Measurements from ENCODE around the gene TENM4.

TENM4 gene

DNA sequence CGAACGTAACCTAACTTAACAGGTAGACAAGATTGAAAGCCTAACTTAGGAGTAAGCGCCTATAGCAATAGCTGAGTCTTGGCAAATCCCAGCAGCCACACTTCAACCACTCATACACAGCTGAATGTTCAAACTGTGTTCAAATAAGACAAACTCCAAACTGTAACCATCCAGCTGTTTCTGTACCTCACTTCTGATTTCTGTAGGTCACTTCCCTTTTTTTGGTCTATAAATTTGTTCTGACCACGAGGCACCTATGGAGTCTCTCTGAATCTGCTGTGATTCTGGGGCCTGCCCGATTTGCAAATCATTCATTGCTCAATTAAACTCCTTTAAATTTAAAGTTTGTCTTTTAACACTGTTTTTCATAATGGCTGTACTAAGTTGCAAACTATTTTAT lies 8.2 kb upstream of the TENM4 start:
- in situ Hi-C loops (cut with HindIII; ENCODE audit: low pct_ligation_motif_present, low sequenced_read_pairs): no loop called here
- Histone ChIP-seq H3K36me3 (replicated peaks) (no peaks in the 10 kb centered on the region), H3K4me3 (ENCODE audit: low read depth, low read length) (no peak overlapping the region), H3K27me3 (replicated peaks) (peaks cover under 1% of the 10 kb centered on the region), H3K27ac (no peak overlapping the region)
- TF ChIP-seq, protein P1, sequence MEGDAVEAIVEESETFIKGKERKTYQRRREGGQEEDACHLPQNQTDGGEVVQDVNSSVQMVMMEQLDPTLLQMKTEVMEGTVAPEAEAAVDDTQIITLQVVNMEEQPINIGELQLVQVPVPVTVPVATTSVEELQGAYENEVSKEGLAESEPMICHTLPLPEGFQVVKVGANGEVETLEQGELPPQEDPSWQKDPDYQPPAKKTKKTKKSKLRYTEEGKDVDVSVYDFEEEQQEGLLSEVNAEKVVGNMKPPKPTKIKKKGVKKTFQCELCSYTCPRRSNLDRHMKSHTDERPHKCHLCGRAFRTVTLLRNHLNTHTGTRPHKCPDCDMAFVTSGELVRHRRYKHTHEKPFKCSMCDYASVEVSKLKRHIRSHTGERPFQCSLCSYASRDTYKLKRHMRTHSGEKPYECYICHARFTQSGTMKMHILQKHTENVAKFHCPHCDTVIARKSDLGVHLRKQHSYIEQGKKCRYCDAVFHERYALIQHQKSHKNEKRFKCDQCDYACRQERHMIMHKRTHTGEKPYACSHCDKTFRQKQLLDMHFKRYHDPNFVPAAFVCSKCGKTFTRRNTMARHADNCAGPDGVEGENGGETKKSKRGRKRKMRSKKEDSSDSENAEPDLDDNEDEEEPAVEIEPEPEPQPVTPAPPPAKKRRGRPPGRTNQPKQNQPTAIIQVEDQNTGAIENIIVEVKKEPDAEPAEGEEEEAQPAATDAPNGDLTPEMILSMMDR (IDR thresholded peaks at IDR 0.05; ENCODE audit: low read depth, low read length, missing control alignments): no peak
- no peak for DNase-seq

DNA sequence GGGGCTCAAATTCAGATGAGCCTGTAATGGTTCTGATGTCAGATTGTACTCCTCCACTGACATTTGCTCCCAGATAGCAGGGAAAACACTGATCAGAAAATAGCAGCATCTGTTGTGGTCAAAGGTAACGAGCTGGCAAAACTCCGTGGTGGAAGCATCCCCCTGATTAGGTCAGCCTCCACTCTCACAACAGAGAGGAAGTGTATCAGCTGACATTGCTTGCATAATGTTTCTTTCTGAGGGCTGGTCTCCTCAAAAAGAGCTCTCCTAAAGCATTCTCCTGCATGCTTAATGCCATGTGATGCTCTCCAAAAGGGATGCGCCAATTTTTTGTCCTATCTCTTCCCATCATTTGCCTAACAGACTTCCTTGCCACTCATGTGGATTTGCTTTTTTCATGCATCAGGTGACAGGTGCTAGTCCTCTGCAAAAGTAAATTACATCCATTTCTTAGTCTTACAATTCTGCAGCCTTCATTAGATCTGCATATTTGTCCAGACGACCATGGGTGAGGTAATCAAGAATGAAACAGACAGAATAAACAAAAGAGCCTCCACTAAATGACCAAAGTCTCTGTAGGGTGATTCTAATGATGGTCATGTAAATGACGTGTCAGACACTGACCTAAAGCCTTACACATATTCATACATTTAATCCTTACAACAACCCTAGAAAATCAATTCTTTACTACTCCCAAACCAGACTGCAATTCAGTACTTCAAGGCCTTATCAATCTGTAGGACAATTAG lies 6.4 kb upstream of the TENM4 start:
- TF ChIP-seq, protein P1 (IDR thresholded peaks at IDR 0.05; ENCODE audit: low read depth, low read length, missing control alignments): no peak
- no peak overlapping the region for H3K27ac ChIP-seq
- H3K27me3 ChIP-seq (replicated peaks): peaks cover 8% of the 10 kb centered on the region
- H3K36me3 ChIP-seq (replicated peaks): no peaks in the 10 kb centered on the region
- DNase-seq: no peak
- H3K4me3 ChIP-seq (ENCODE audit: low read depth, low read length): no peak overlapping the region
- in situ Hi-C loops (cut with HindIII; ENCODE audit: low pct_ligation_motif_present, low sequenced_read_pairs): no loop called here

DNA sequence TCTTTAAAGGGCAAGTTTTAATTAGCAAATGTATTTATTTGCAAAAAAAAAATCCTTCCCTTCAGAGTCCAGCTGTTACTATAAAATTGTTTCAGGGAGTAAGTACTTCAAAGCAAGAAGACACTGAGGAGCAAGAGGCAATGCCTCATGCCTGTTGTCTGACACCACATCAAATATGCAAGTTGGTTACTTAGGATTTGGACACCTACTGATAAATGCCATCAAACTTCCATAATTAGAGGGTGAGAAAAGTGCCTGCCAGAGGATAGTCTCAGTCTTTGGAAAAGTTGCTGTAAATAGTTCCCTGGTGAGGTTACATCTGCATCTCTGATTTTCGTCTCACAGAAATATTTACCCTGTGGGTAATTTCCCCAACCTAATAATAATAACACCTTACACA lies 4.1 kb upstream of the TENM4 start:
- no peaks in the 10 kb centered on the region for H3K36me3 ChIP-seq (replicated peaks)
- TF ChIP-seq, protein P1 (IDR thresholded peaks at IDR 0.05; ENCODE audit: low read depth, low read length, missing control alignments): no peak
- in situ Hi-C loops (cut with HindIII; ENCODE audit: low pct_ligation_motif_present, low sequenced_read_pairs): no loop called here
- no peak for DNase-seq
- no peak overlapping the region for H3K27ac ChIP-seq
- no peak overlapping the region for H3K4me3 ChIP-seq (ENCODE audit: low read depth, low read length)
- peaks cover 17% of the 10 kb centered on the region for H3K27me3 ChIP-seq (replicated peaks)

DNA sequence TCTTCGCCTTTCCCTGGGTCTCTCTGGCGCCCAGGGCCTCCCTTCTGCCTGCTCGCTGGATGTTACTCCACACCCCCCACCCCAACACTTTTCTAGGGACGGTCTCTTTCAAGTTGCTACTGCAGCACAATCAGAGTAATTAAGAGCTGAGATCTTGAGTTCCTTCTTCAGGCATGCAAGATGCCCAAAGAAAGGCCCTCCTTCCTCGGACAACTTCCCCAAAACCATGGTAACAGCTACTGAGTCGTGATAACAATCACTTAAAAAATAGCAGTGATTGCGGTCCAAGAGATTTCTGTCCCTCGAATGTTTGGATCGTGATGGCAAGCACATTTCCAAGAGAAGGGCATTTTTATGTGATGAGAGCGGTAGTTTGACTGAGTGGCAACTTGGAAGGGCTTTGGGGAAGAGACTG lies 638 bp upstream of the TENM4 start:
- Histone ChIP-seq H3K27ac (no peak overlapping the region), H3K4me3 (ENCODE audit: low read depth, low read length) (peak overlapping the region; percentile 77), H3K27me3 (replicated peaks) (peaks cover 34% of the 10 kb centered on the region), H3K36me3 (replicated peaks) (no peaks in the 10 kb centered on the region)
- TF ChIP-seq, protein P1 (IDR thresholded peaks at IDR 0.05; ENCODE audit: low read depth, low read length, missing control alignments): peak; percentile 21
- in situ Hi-C loops (cut with HindIII; ENCODE audit: low pct_ligation_motif_present, low sequenced_read_pairs): no loop called here
- DNase-seq: no peak

DNA sequence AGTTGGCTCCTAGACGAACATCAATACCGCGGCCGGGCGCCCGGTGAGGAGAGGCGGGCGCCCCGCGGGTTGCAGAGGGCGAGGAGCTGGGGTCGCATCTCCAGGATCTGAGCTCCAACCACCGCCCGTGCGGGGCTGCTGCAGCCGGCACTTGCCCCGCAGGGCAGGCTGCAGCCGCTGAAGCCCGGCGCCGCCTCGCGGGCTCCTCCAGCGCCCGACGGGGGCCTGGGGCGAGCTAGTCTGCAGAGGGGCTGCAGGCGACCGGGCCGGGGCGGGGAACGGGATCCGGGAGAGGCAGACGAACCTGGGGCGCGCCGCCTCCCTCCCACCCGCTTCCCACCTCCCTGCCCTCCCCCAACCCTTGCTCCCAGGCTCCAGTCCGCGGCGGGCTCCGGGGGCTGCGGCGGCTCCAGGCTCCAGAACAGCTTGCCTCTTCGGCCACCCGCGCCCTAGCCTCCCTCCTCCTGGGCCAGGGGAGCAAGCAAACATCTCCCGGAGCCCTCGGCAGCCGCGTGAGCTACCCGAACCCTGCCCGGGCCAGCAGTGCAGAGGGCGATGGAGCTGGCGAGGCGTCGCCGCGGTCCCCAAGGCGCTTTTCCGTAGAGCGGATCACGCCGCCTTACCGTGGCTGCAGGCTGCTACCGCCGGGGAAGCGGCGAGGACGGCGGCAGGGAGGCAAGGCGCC lies 802 bp downstream of the TENM4 start:
- Histone ChIP-seq H3K4me3 (ENCODE audit: low read depth, low read length) (peak overlapping the region; percentile 77), H3K27ac (no peak overlapping the region), H3K27me3 (replicated peaks) (peaks cover 37% of the 10 kb centered on the region), H3K36me3 (replicated peaks) (no peaks in the 10 kb centered on the region)
- in situ Hi-C loops (cut with HindIII; ENCODE audit: low pct_ligation_motif_present, low sequenced_read_pairs): no loop called here
- TF ChIP-seq, protein P1 (IDR thresholded peaks at IDR 0.05; ENCODE audit: low read depth, low read length, missing control alignments): no peak
- DNase-seq: no peak

Data from brain microvascular endothelial cell (primary cell).